Ascending aorta (tissue), 2 donors: ENCODE data around the gene MEIOSIN. TPM values are rescaled to one million over a fixed set of nuclear protein-coding genes. Genes with fewer than 3 reads are reported as not detected.

Experiments used
- DNase-seq, 2 donors: peaks; one replicate each; pipeline ENCODE4 v3.0.0-alpha.2; 2019; ENCODE audit warnings: low spot score in 2 of 2
- H3K27ac ChIP-seq, 2 donors: fragments of 200-600 bp; sonication (generic); one replicate each; pipeline ENCODE4 v1.5.1; 2016 to 2017; ENCODE audit warnings: mild to moderate bottlenecking in 1 of 2
- H3K27me3 ChIP-seq: fragments of 200-600 bp; sonication (generic); one replicate; pipeline ENCODE4 v1.5.1; 2017
- H3K36me3 ChIP-seq, 2 donors: fragments of 200-600 bp; sonication (generic); one replicate each; pipeline ENCODE4 v1.5.1; 2016
- H3K4me1 ChIP-seq, 2 donors: fragments of 200-600 bp; sonication (generic); one replicate each; pipeline ENCODE4 v1.5.1; 2016 to 2017; ENCODE audit warnings: mild to moderate bottlenecking in 1 of 2
- H3K4me3 ChIP-seq, 2 donors: fragments of 200-600 bp; sonication (generic); one replicate each; pipeline ENCODE4 v1.5.1; 2016 to 2017; ENCODE audit warnings: mild to moderate bottlenecking in 1 of 2
- H3K9me3 ChIP-seq, 2 donors: fragments of 200-600 bp; sonication (generic); one replicate each; pipeline ENCODE4 v1.5.1; 2016
- intact Hi-C: fragments of 100-400 bp; cut with DNase I; formaldehyde crosslinking; loops from one replicate; pipeline ENCODE4 v1.15.1; 2023
- total RNA-seq: library from RNA; depleted of rRNA; stranded (reverse); fragments of >200 nt; gene quantifications from one replicate; pipeline ENCODE4 v1.1.0, GENCODE V29; 2016
- TF ChIP-seq, protein P1 (sequence below), 3 experiments: fragments of 200-600 bp in 2 of 3; fragments of 450-650 bp in 1 of 3; sonication (generic) in 2 of 3; IDR thresholded peaks; one replicate each; pipeline ENCODE4 v1.5.1; 2016 to 2019; ENCODE audit warnings: antibody characterized with exemption in 3 of 3, mild to moderate bottlenecking in 1 of 3, moderate library complexity in 1 of 3

Gene MEIOSIN
- total RNA-seq, 1 donor from 2014 or later = not detected

DNA sequence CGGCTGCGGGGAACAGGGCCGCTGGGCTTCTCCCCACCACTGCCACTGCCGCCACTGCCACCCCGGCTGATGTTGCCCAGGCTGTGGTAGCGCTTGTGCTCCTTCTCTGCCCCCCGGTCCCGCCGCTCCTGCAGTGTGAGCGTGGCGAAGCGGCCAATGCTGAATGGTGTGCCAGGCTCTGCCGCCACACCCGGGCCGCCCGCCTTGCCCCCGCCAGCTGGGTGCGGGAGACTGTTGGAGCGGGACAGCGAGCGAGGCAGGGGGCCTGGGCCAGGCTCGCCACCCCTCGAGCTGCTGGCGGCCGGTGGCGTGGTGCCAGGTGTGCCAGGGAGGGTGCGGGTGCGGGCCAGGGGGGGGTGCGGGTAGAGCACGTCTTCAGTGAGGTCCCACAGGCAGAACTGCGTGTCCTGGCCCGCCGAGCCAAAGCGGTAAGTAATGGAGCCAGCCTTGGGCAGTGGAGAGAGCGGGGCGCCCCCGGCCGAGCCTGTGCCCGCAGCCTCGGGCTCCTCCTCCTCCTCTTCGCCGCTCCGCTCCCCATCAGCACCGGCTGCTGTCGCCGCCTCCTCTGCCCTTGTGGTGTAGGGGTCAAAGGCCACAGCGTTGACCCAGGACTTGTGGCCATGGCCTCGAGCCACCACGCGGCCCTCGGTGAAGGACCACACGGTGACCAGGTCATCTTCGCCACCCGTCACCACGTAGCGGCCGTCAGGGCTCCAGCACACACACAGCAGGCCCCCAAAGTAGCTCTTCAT is 52.7 kb downstream of the MEIOSIN start:
- TF ChIP-seq, protein P1, sequence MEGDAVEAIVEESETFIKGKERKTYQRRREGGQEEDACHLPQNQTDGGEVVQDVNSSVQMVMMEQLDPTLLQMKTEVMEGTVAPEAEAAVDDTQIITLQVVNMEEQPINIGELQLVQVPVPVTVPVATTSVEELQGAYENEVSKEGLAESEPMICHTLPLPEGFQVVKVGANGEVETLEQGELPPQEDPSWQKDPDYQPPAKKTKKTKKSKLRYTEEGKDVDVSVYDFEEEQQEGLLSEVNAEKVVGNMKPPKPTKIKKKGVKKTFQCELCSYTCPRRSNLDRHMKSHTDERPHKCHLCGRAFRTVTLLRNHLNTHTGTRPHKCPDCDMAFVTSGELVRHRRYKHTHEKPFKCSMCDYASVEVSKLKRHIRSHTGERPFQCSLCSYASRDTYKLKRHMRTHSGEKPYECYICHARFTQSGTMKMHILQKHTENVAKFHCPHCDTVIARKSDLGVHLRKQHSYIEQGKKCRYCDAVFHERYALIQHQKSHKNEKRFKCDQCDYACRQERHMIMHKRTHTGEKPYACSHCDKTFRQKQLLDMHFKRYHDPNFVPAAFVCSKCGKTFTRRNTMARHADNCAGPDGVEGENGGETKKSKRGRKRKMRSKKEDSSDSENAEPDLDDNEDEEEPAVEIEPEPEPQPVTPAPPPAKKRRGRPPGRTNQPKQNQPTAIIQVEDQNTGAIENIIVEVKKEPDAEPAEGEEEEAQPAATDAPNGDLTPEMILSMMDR (IDR thresholded peaks at IDR 0.05) = no peak
- no peaks in the 10 kb centered on the region for H3K9me3 ChIP-seq
- H3K27ac ChIP-seq = peak overlapping the region; percentile 93 to 94
- H3K27me3 ChIP-seq = no peaks in the 10 kb centered on the region
- H3K36me3 ChIP-seq = peaks cover 39 to 57% of the 10 kb centered on the region in 2 donors
- intact Hi-C loops = no loop called here
- H3K4me1 ChIP-seq = peaks cover 7 to 30% of the 10 kb centered on the region in 2 donors
- no peak overlapping the region for H3K4me3 ChIP-seq
- no peak for DNase-seq

DNA sequence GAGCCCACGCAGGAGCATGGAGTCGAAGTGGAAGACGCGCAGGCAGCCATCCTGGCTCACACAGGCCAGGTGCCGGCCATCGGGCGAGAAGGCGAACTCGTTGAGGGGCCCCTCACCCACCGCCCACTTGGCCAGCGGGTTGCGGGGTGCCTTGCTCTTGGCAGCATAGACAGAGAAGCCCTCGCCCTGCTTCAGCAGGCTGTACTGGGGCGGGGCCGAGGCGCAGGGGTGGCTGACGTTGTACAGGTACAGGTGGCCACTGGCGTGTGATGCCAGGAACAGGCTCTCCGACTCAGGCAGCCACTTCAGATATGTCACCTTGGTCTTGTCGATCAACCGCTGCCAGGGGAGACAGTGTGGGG is 53.3 kb downstream of the MEIOSIN start:
- intact Hi-C loops = no loop called here
- TF ChIP-seq, protein P1 (IDR thresholded peaks at IDR 0.05) = no peak
- no peaks in the 10 kb centered on the region for H3K27me3 ChIP-seq
- H3K27ac ChIP-seq = peak overlapping the region; percentile 93 to 94
- no peak overlapping the region for H3K4me3 ChIP-seq
- H3K9me3 ChIP-seq = no peaks in the 10 kb centered on the region
- H3K36me3 ChIP-seq = peaks cover 39 to 57% of the 10 kb centered on the region in 2 donors
- DNase-seq = no peak
- peaks cover 7 to 33% of the 10 kb centered on the region in 2 donors for H3K4me1 ChIP-seq

DNA sequence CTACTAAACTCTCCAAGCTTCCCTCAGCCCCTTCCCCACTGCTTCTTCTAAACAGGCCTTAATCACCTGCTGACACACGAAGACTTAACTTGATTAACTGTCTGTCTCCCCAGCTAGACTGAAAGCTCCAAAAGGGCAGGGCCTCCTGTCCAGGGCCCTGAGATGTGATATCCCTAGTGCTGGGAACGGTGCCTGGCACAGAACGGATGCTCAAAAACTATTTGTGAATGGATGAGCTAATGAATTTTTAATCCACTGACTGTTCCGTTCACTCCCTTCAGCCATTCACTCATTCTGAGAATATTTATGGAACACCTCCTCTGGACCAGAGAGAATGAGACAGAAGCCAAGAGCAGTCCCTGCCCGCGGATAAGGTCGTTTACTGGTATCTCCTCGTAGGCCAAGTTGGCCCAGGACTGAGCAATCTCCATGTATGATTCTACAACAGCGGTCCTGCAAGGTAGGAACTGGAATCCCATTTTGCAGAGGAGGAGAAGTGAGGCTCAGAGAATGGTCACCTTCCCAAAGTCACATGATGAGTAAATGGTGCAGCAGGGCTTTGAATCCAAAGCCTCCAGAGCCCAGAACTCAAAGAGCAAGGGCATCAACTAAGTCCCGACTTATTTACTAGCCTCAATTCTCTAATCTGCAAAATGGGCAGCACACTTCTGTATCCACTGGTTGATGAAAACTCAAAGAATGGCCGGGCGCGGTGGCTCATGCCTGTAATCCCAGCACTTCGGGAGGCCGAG is 56.0 kb downstream of the MEIOSIN start:
- Histone ChIP-seq H3K4me1 (peaks cover 0 to 27% of the 10 kb centered on the region in 2 donors), H3K9me3 (no peaks in the 10 kb centered on the region), H3K27me3 (no peaks in the 10 kb centered on the region), H3K27ac (no peak overlapping the region), H3K4me3 (no peak overlapping the region), H3K36me3 (peaks cover 39 to 57% of the 10 kb centered on the region in 2 donors)
- TF ChIP-seq, protein P1 (IDR thresholded peaks at IDR 0.05) = no peak
- intact Hi-C loops = no loop called here
- no peak for DNase-seq

DNA sequence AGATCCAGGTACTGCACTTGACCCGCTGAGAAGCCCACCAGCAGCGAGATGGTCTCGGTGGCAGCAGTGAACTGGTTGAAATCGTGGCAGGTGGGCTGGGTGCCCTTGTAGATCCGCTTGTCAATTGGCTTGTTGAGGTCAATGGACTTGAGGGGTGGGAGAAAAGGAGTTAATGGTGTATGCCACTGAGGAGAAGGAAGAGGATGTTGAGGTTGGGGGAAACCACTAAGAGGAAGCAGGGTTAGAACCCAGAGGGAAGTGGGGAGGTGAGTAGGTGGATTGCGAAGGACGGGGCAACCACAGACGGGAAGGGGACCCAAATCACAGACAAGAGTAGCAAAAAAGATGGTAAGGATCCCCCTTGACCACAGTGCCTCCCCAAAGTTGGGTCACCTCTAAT is 57.7 kb downstream of the MEIOSIN start:
- Histone ChIP-seq H3K36me3 (peaks cover 33 to 46% of the 10 kb centered on the region in 2 donors), H3K9me3 (no peaks in the 10 kb centered on the region), H3K27me3 (no peaks in the 10 kb centered on the region), H3K27ac (peak overlapping the region in 1 of 2 donors; percentile 12), H3K4me1 (peaks cover 0 to 10% of the 10 kb centered on the region in 2 donors), H3K4me3 (peak overlapping the region in 1 of 2 donors; percentile 87)
- intact Hi-C loops = no loop called here
- TF ChIP-seq, protein P1 (IDR thresholded peaks at IDR 0.05) = no peak
- DNase-seq = no peak

DNA sequence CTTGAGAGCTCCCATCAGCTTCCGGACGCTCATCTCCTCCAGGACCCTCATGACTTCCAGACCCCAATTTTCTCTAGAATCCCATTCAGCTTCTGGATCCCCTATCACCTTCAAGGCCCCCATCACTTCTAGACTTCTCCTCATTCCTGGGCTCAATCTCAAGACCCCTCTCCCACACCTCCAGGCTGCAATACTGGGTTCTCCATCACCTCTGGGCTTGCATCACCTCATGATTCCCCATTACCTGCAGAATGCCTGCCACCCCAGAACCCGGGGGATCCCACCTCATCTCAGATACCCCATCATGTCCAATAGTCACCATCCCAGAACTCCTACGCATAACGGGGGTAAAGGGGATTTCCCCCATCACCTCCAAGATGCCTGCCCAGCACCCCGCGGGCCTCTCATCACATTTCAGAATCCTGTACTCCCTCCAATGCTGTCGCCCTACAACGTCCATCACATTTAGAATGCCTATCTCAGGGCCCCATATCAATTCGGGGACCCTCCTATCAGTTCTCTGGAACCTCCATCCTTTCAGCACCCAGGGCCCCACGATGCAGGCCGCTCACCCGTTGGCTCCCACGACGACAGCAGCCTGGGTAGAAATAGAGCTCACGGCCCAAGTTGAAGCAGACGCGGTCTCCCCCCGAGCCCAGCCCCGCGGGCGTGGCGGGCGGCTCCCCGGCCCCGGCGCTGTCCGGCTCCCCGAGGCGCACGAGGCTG is 58.7 kb downstream of the MEIOSIN start:
- TF ChIP-seq, protein P1 (IDR thresholded peaks at IDR 0.05) = no peak
- no peak for DNase-seq
- intact Hi-C loops = loop anchor here (1.0 kb wide), 2 partner anchors 8 to 22 kb away; no protein-coding TSS in a partner anchor
- Histone ChIP-seq H3K4me3 (peak overlapping the region; percentile 68 to 87), H3K27me3 (no peaks in the 10 kb centered on the region), H3K4me1 (peaks cover 0 to 10% of the 10 kb centered on the region in 2 donors), H3K36me3 (peaks cover 24 to 37% of the 10 kb centered on the region in 2 donors), H3K27ac (peak overlapping the region; percentile 12 to 60), H3K9me3 (no peaks in the 10 kb centered on the region)
